Measurements from ENCODE around the gene FAM227A.
A peak's percentile ranks its signal among the peaks of the same experiment; 100 is the strongest.

The FAM227A gene

GRCh38 chr22:38700270-38700788, 44.1 kb upstream of the FAM227A start:
- H3K4me3 ChIP-seq, result peak overlapping the region; percentile 68 to 77
- no peaks in the 10 kb centered on the region for H3K36me3 ChIP-seq
- H3K27me3 ChIP-seq, result no peaks in the 10 kb centered on the region
- H3K9me3 ChIP-seq, result no peaks in the 10 kb centered on the region
- intact Hi-C loops (cut with DNase I; ENCODE audit: low total_unique reads), result no loop called here
- peak; percentile 63 to 84 for DNase-seq
- H3K27ac ChIP-seq, result peak overlapping the region; percentile 94 to 97
- TF ChIP-seq CTCF (IDR thresholded peaks at IDR 0.05), result no peak
- H3K4me1 ChIP-seq, result peaks cover 0 to 60% (median 41%) of the 10 kb centered on the region in 4 donors

GRCh38 chr22:38699784-38700183, 43.6 kb upstream of the FAM227A start:
- Histone ChIP-seq H3K9me3 (no peaks in the 10 kb centered on the region), H3K4me3 (peak overlapping the region; percentile 68 to 77), H3K4me1 (peaks cover 0 to 62% (median 39%) of the 10 kb centered on the region in 4 donors), H3K36me3 (no peaks in the 10 kb centered on the region), H3K27ac (peak overlapping the region; percentile 94 to 97), H3K27me3 (no peaks in the 10 kb centered on the region)
- DNase-seq, result no peak
- intact Hi-C loops (cut with DNase I; ENCODE audit: low total_unique reads), result no loop called here
- no peak for TF ChIP-seq CTCF (IDR thresholded peaks at IDR 0.05)

- Histone ChIP-seq H3K9me3 (no peaks in the 10 kb centered on the region), H3K4me1 (peaks cover 0 to 59% (median 36%) of the 10 kb centered on the region in 4 donors), H3K27ac (peak overlapping the region; percentile 94 to 97), H3K4me3 (peak overlapping the region; percentile 68 to 77), H3K27me3 (no peaks in the 10 kb centered on the region), H3K36me3 (peaks cover 0 to 4% (median 0%) of the 10 kb centered on the region in 3 donors)
- no peak for DNase-seq
- TF ChIP-seq CTCF (IDR thresholded peaks at IDR 0.05), result no peak
- intact Hi-C loops (cut with DNase I; ENCODE audit: low total_unique reads), result no loop called here
These were observed 43.0 kb upstream of the FAM227A start for GRCh38 chr22:38699143-38699542.

GRCh38 chr22:38698407-38699094, 42.4 kb upstream of the FAM227A start:
- H3K4me1 ChIP-seq, result peaks cover 0 to 62% (median 36%) of the 10 kb centered on the region in 4 donors
- peak overlapping the region; percentile 68 to 77 for H3K4me3 ChIP-seq
- intact Hi-C loops (cut with DNase I; ENCODE audit: low total_unique reads), result no loop called here
- H3K9me3 ChIP-seq, result no peaks in the 10 kb centered on the region
- H3K27me3 ChIP-seq, result no peaks in the 10 kb centered on the region
- peak overlapping the region; percentile 94 to 97 for H3K27ac ChIP-seq
- H3K36me3 ChIP-seq, result peaks cover 0 to 8% (median 0%) of the 10 kb centered on the region in 3 donors
- TF ChIP-seq CTCF (IDR thresholded peaks at IDR 0.05), result no peak
- no peak for DNase-seq

GRCh38 chr22:38697425-38698089, 41.4 kb upstream of the FAM227A start:
- peak overlapping the region; percentile 68 to 77 for H3K4me3 ChIP-seq
- peaks cover 0 to 71% (median 36%) of the 10 kb centered on the region in 4 donors for H3K4me1 ChIP-seq
- peaks cover 0 to 8% (median 7%) of the 10 kb centered on the region in 3 donors for H3K36me3 ChIP-seq
- DNase-seq, result no peak
- intact Hi-C loops (cut with DNase I; ENCODE audit: low total_unique reads), result no loop called here
- H3K9me3 ChIP-seq, result no peaks in the 10 kb centered on the region
- no peak for TF ChIP-seq CTCF (IDR thresholded peaks at IDR 0.05)
- no peaks in the 10 kb centered on the region for H3K27me3 ChIP-seq
- peak overlapping the region; percentile 49 to 94 for H3K27ac ChIP-seq
